HG03108 (cell line): Measurements from ENCODE around the gene FAM163B.
"Not testable (repeated sequence)": the region's sequence is repeated elsewhere in the genome, so short reads cannot be mapped to it uniquely, and the experiment has no call there.

Source experiments
- ATAC-seq: cut with Tn5 transposase; IDR thresholded peaks from one replicate; pipeline ENCODE4 v1.9.1; 2021; ENCODE audit warnings: moderate library complexity; ENCODE audit not compliant: unreplicated experiment

Gene FAM163B

DNA sequence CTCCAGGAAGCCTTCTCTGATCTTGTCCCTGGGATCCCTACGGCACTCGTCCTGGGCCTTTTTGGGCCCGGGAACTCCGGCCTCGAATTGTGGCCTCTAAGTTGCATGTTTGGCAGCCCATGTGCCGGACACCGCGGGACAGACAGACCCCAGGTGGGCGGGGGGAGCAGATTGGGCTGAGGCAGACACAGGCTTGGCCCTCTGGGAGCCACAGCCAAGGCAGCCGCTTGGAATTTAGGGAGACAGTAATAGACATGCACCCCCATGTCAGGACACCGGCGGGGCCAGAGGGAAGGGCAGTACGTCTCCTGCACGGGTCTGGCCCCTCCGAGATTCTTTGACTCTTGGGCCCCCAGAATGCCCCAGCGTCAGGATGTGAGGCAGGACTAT, 38.5 kb downstream of the FAM163B start:
- no peak for ATAC-seq

GRCh38 chr9:133569891-133570690, 39.1 kb downstream of the FAM163B start:
- no peak for ATAC-seq

- ATAC-seq: no peak
Measured at GRCh38 chr9:133569121-133569785, 39.9 kb downstream of the FAM163B start.

DNA sequence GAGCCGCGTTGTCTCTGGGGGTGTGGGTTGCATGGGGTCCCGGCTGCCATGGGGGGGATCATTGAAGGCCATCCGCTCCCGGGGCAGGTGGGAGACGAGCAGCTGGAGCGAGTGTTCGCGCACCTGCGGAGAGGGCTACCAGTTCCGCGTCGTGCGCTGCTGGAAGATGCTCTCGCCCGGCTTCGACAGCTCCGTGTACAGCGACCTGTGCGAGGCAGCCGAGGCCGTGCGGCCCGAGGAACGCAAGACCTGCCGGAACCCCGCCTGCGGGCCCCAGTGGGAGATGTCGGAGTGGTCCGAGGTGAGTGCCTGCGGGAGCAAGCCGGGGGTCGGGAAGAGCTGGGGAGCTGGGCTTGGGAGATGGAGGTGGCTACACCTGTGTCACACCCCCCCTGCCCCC, 41.0 kb downstream of the FAM163B start:
- no peak for ATAC-seq

GRCh38 chr9:133566817-133567216, 42.4 kb downstream of the FAM163B start:
- ATAC-seq: no peak

DNA sequence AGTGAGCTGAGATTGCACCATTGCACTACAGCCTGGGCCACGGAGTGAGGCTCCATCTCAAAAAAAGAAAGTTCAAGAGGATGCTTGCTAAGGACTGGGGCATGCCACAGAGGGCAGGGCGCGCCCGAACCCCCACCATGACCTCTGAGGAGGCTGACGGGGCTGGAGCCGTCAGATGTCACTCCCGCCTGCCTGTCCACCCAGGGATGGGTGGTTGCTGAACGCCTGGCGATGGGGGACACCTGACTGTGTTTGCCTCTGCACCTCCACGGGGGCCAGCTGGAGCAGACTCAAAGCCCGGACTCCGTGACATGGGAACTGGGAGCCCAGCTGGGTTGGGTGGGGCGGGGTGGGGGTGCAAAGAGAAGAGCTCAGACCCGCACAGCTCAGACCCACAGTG, 42.8 kb downstream of the FAM163B start:
- no peak for ATAC-seq

GRCh38 chr9:133564451-133565116, 44.6 kb downstream of the FAM163B start:
- no peak for ATAC-seq

- not testable (repeated sequence) for ATAC-seq
Measured at GRCh38 chr9:133563814-133564213, 45.4 kb downstream of the FAM163B start.

DNA sequence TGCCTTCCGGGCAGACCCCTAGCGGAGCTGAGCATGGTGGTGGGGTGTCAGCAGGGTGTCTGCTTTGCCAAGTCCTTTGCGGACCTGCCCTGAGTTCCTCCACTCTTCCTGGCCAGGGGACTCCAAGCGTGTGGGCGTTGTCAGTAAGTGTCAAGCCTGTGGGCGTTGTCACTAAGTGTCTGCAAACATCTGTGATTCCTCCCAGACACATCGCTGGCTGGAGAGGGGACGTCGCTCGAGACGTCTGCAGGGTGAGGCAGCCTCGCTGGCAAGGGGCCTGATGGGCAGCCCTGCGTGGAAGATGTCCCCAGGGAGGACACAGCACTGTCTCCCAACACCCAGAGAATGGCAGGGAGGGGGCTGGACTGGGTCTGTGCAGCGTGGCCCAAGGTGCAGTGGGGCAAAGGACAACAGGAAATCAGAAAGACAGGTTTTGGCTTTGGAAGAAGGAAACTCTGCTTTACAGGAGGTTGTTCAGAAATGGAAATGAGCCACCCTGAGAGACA, 45.8 kb downstream of the FAM163B start:
- ATAC-seq: no peak

- ATAC-seq: no peak
Measured at GRCh38 chr9:133562611-133563290, 46.4 kb downstream of the FAM163B start.

GRCh38 chr9:133561976-133562554, 47.1 kb downstream of the FAM163B start:
- no peak for ATAC-seq

DNA sequence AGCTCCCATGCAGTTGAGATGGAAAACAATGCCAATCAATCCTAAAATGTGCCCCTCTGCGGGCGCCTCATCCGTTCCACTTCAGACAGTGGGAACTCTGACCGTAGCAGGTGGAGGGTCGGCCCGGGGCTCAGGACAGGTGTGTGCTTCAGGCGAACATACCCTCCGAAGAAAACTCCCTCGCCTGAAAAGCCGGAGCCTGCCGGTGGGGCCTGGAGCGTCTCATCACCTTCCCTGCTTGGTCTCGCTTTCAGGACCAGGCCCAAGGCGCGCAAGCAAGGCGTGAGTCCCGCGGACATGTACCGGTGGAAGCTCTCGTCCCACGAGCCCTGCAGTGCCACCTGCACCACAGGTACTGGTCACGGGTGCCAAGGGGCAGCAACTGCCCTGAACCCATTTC, 48.2 kb downstream of the FAM163B start:
- no peak for ATAC-seq

DNA sequence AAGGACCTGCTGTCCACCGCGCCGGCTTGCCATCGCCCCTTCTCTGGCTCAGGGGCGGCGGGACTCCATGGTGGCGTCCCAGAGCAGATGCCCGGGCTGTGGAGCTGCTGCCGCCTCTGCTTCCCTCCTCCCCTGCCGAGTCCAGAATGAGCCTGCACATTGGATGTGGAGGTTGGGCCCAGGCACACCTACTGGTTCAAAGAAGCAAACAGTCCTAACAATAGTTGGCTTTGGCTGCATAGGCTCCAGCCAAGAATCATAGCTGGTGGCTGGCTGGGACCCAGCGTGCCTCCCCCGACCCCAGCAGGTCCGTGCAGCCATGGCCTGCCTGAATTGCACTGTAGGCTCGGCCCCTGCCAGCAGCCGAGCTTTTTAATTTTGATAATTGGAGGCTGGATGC, 48.9 kb downstream of the FAM163B start:
- no peak for ATAC-seq

DNA sequence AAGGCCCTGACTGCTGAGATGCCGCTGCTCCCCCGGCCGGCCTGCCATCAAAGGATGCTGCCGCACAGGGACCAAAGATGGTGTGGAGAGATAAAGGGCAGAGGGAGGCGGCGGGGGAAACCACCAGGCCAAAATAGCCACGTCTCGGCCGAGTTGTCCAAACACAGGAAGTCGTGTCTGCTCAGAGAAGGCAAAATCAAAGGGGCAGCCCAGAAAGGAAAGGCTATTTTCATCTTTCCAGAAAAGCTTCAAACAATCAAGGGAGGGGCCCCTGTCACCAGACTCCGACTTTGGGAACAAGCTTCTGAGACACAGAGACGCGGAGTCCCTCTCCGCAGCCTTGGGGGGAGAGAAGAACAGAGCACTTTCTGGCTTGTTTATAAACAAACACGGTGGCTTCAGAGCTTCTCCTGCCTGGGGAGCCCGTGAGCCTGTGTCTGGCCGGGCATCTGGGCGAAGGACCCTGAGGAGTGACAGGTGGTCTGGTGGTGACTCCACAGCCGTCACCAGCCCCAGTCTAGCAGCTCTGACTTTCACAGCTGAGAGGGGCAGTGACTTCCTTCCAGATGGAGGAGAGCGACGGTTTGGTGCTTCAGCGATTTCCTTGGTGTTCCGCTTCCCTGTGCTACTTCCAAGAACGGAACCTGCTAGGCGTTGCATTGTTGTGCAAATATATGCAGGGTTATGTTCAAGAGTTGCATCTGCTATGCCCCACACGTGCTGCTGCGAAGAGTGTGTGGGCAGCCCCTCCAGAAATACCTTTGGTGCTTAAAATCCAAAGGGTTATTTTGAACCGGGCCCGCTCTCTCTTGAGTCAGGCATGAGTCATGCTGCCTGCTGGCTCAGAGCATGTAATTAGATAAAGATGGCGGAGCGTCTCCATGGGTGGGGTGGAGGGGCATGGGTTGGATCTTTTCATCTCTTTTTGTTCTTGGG, 50.7 kb downstream of the FAM163B start:
- ATAC-seq: no peak

- ATAC-seq: no peak
Measured at GRCh38 chr9:133557581-133557980, 51.6 kb downstream of the FAM163B start.

DNA sequence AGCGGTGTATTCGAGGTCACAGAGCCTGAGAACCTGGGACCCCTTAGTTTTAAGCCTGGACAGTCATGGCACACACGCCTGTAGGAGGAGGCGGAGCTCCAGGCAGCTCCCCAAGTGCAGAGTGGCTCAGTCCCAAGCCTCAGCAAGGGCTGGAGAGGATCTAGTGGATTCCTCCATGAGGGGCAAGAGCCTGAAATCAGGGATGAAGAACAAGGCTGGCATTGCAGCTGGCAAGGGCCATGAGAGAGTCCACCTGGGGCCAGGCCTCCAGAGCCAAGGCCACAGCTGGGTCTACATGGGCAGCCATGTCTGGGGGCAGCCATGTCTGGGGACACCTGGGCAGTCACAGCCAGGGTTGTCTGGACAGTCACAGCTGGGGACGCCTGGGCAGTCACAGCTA, 52.8 kb downstream of the FAM163B start:
- no peak for ATAC-seq

DNA sequence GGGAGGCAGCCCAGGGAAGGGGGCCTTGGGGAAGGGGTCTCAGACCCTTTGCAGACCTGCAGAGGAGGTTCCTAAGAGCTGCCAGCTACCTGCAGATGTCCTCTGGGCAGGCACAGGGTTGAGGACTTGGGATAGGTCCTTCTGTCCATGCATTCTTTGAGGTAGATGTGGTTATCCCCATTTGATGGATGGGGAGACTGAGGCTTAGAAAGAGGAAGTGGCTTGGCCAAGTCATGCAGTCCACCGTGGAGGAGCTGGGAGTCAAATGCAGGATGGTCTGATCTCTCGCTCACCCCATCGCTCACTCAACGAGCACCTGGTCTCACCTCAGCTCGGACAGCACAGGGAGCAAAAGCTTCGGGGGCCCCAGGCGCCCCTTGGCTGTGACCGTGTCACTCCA, 54.5 kb downstream of the FAM163B start:
- ATAC-seq: no peak

DNA sequence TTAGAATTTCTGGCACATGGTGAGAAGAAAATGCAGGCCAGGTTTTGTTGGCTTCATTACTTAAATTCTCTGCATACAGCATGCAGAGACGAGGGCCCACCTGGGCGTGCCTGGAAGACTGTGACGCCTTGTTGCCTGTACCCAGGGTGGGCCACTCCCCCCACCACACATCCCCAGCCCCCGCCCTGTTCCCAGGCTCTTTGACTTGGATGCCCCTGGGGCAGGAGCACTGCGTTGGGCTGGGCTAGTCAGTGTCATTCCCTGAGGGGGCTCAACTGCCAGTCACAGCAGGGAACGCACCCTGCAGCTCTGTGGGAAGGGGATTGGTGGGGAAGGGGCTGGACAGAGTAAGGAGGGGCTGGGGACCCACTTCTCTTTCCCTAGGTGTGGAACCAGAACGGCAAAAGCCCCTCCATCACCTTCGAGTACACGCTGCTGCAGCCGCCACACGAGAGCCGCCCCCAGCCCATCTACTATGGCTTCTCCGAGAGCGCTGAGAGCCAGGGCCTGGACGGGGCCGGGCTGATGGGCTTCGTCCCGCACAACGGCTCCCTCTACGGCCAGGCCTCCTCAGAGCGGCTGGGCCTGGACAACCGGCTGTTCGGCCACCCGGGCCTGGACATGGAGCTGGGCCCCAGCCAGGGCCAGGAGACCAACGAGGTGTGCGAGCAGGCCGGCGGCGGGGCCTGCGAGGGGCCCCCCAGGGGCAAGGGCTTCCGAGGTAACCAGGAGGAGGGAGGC, 55.0 kb downstream of the FAM163B start:
- ATAC-seq: no peak

DNA sequence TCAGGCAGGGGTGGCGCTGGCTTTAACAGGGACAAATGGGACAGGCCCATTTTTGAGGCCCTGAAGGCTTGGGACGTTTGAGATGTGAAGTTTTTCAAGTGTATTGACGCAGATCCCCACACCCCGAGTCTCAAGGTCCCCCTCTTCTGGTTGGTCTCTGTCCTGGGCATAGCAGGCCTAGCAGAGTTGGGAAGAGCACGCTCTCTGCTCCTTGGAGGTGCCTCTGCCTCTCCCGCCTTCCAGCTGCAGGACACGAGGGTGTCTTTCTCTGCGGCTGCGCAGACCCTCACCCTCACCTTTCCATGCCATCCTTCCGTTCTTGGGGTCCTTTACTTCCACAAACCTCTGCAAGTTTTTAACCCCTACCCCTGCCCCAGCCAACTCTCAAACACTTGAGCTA, 56.1 kb downstream of the FAM163B start:
- no peak for ATAC-seq
